Sigmoid colon (tissue), 7 donors: ENCODE results near the gene VEGFA. TPM values are rescaled to one million over a fixed set of nuclear protein-coding genes. Genes with fewer than 3 reads are reported as not detected.

Experiments used
- DNase-seq: peaks from one replicate; pipeline ENCODE4 v3.0.0-alpha.2; 2019
- H3K27ac ChIP-seq, 4 donors: fragments of 200-600 bp; sonication (generic); one replicate each; pipeline ENCODE4 v1.5.1; 2016 to 2019; ENCODE audit warnings: mild to moderate bottlenecking in 1 of 4
- H3K27me3 ChIP-seq, 3 donors: fragments of 200-600 bp; sonication (generic); one replicate each; pipeline ENCODE4 v1.5.1; 2019; ENCODE audit warnings: mild to moderate bottlenecking in 1 of 3
- H3K36me3 ChIP-seq, 4 donors: fragments of 200-600 bp; sonication (generic); one replicate each; pipeline ENCODE4 v1.5.1; 2016 to 2019
- H3K4me1 ChIP-seq, 4 donors: fragments of 200-600 bp; sonication (generic); one replicate each; pipeline ENCODE4 v1.5.1; 2017 to 2019
- H3K4me3 ChIP-seq, 4 donors: fragments of 200-600 bp; sonication (generic); one replicate each; pipeline ENCODE4 v1.5.1; 2017 to 2019; ENCODE audit warnings: mild to moderate bottlenecking in 2 of 4, moderate library complexity in 1 of 4
- H3K9me3 ChIP-seq, 4 donors: fragments of 200-600 bp in 3 of 4; sonication (generic) in 3 of 4; one replicate each; pipeline versions ENCODE4 v1.5.1 to v1.6.1; 2013 to 2019
- CTCF ChIP-seq, 4 experiments: fragments of 450-650 bp in 3 of 4; fragments of 200-600 bp in 1 of 4; IDR thresholded peaks; one replicate each; pipeline ENCODE4 v1.5.1; 2016 to 2019; ENCODE audit warnings: antibody characterized with exemption in 4 of 4, mild to moderate bottlenecking in 3 of 4, moderate library complexity in 2 of 4
- EP300 ChIP-seq, 4 donors: sonication (generic); formaldehyde crosslinking; IDR thresholded peaks; one replicate each; pipeline ENCODE4 v1.6.1; 2017; ENCODE audit warnings: antibody characterized with exemption in 4 of 4
- POLR2A ChIP-seq, 2 donors: fragments of 450-650 bp; IDR thresholded peaks; one replicate each; pipeline ENCODE4 v1.6.1; 2016; ENCODE audit warnings: antibody characterized with exemption in 2 of 2, mild to moderate bottlenecking in 2 of 2, moderate library complexity in 2 of 2
- POLR2AphosphoS5 ChIP-seq, 4 donors: sonication (generic); formaldehyde crosslinking; IDR thresholded peaks; one replicate each; pipeline ENCODE4 v1.6.1; 2017; ENCODE audit warnings: antibody characterized with exemption in 4 of 4
- WGBS, 2 donors: extraction: QIAGEN DNeasy Blood & Tissue Kit; methylation state at CpG; one replicate each; pipeline ENCODE4 v1.1.7; 2013; 5-methylcytosine and 5-hydroxymethylcytosine counted together
- intact Hi-C: fragments of 100-400 bp; cut with DNase I; formaldehyde crosslinking; loops from one replicate; pipeline ENCODE4 v1.15.1; 2023
- polyA plus RNA-seq, 3 donors: library from polyadenylated mRNA; stranded (reverse); fragments of 200-250 nt; gene quantifications; one replicate each; pipeline ENCODE4 v1.2.3, GENCODE V29; 2013
- total RNA-seq, 4 donors: library from RNA; depleted of rRNA; stranded (reverse); fragments of >200 nt; gene quantifications; one replicate each; pipeline ENCODE4 v1.1.0, GENCODE V29; 2016
- donor health status: healthy with polysubstance abuse.
- donor health status: Bipolar disorder and iron deficiency.
- donor health status: healthy.

Gene VEGFA
- total and polyA plus RNA-seq, 7 donors = 11.1 to 111 (median 34.2) TPM

GRCh38 chr6:43768506-43768860, 1.5 kb upstream of the VEGFA start:
- 37 to 64% methylated on average over 1 of the region's 1 CpG for WGBS, 2 donors
- Histone ChIP-seq H3K4me1 (peaks cover 0 to 29% (median 27%) of the 10 kb centered on the region in 4 donors), H3K4me3 (no peak overlapping the region), H3K9me3 (no peaks in the 10 kb centered on the region), H3K36me3 (no peaks in the 10 kb centered on the region), H3K27me3 (no peaks in the 10 kb centered on the region), H3K27ac (peak overlapping the region in 2 of 4 donors; percentile 43 to 99)
- intact Hi-C loops = loop anchor here (2.0 to 5.0 kb wide), 2 partner anchors 81 to 102 kb away; partner anchors contain the start of gene MRPS18A
- peak; percentile 52 for DNase-seq
- TF ChIP-seq POLR2A (IDR thresholded peaks at IDR 0.05) (no peak), CTCF (IDR thresholded peaks at IDR 0.05) (no peak), POLR2AphosphoS5 (IDR thresholded peaks at IDR 0.05) (no peak), EP300 (IDR thresholded peaks at IDR 0.05) (no peak)

GRCh38 chr6:43768983-43769525, 957 bp upstream of the VEGFA start:
- 66 to 73% methylated on average over 8 of the region's 8 CpGs for WGBS, 2 donors
- intact Hi-C loops = loop anchor here (1.0 to 5.0 kb wide), 4 partner anchors 82 to 310 kb away; partner anchors contain the start of gene MRPS18A

GRCh38 chr6:43770372-43771209, 580 bp downstream of the VEGFA start:
- Histone ChIP-seq H3K4me3 (peak overlapping the region; percentile 55 to 88 (median 66)), H3K9me3 (no peaks in the 10 kb centered on the region), H3K36me3 (no peaks in the 10 kb centered on the region), H3K4me1 (peaks cover 0 to 50% (median 48%) of the 10 kb centered on the region in 4 donors), H3K27me3 (no peaks in the 10 kb centered on the region), H3K27ac (peak overlapping the region; percentile 95 to 99 (median 98))
- TF ChIP-seq CTCF (IDR thresholded peaks at IDR 0.05) (no peak), POLR2A (IDR thresholded peaks at IDR 0.05) (peak; percentile 5 to 8), EP300 (IDR thresholded peaks at IDR 0.05) (no peak), POLR2AphosphoS5 (IDR thresholded peaks at IDR 0.05) (peak in 1 of 4 donors; percentile 11)
- intact Hi-C loops = loop anchor here (1.0 to 5.0 kb wide), 4 partner anchors 202 to 598 kb away; partner anchors contain the start of genes SLC29A1 and SRF
- 0% methylated on average over 84 of the region's 84 CpGs for WGBS, 2 donors
- DNase-seq = peak; percentile 83

More at GRCh38 chr6:43768983-43769525, 957 bp upstream of the VEGFA start:
- TF ChIP-seq CTCF (IDR thresholded peaks at IDR 0.05) (no peak), POLR2AphosphoS5 (IDR thresholded peaks at IDR 0.05) (peak in 1 of 4 donors; percentile 21), EP300 (IDR thresholded peaks at IDR 0.05) (no peak), POLR2A (IDR thresholded peaks at IDR 0.05) (no peak)
- Histone ChIP-seq H3K27ac (peak overlapping the region; percentile 95 to 99 (median 98)), H3K4me1 (peaks cover 0 to 35% (median 33%) of the 10 kb centered on the region in 4 donors), H3K9me3 (no peaks in the 10 kb centered on the region), H3K36me3 (no peaks in the 10 kb centered on the region), H3K27me3 (no peaks in the 10 kb centered on the region), H3K4me3 (no peak overlapping the region)
- peak; percentile 80 for DNase-seq

- intact Hi-C loops = loop anchor here (5.0 kb wide), 3 partner anchors 231 to 599 kb away; partner anchors contain the start of genes SLC29A1 and SRF
Observed at GRCh38 chr6:43771210-43771857, 1.3 kb downstream of the VEGFA start.

More at GRCh38 chr6:43771210-43771857, 1.3 kb downstream of the VEGFA start:
- peak overlapping the region; percentile 95 to 99 (median 98) for H3K27ac ChIP-seq
- 1% methylated on average over 66 of the region's 66 CpGs for WGBS, 2 donors
- H3K4me1 ChIP-seq = peaks cover 0 to 57% (median 53%) of the 10 kb centered on the region in 4 donors
- TF ChIP-seq POLR2A (IDR thresholded peaks at IDR 0.05) (peak in 1 of 2 donors; percentile 39), EP300 (IDR thresholded peaks at IDR 0.05) (no peak), CTCF (IDR thresholded peaks at IDR 0.05) (no peak), POLR2AphosphoS5 (IDR thresholded peaks at IDR 0.05) (peak; percentile 31 to 68 (median 56))
- peak overlapping the region; percentile 55 to 88 (median 66) for H3K4me3 ChIP-seq
- DNase-seq = peak; percentile 86
- H3K9me3 ChIP-seq = no peaks in the 10 kb centered on the region
- H3K36me3 ChIP-seq = no peaks in the 10 kb centered on the region
- no peaks in the 10 kb centered on the region for H3K27me3 ChIP-seq
